PFSK-1 (cell line): ENCODE data around the gene ZMYND11.

Experiments used
- FOXP2 ChIP-seq: optimal IDR thresholded peaks from 2 replicates; pipeline ENCODE3; 2011; ENCODE audit warnings: borderline replicate concordance, control low read depth, inconsistent platforms; ENCODE audit not compliant: insufficient read depth; ENCODE audit errors: extremely low read length, extremely low read depth
- POLR2AphosphoS5 ChIP-seq: IDR thresholded peaks from 2 replicates; pipeline ENCODE4 v1.6.1; 2012; ENCODE audit warnings: low read depth, mild to moderate bottlenecking, control low read depth, low read length, moderate library complexity
- SIN3A ChIP-seq: IDR thresholded peaks from 2 replicates; pipeline ENCODE4 v1.6.1; 2012; ENCODE audit warnings: mild to moderate bottlenecking, low read length, moderate library complexity, borderline replicate concordance; ENCODE audit not compliant: insufficient read depth
- TAF1 ChIP-seq: IDR thresholded peaks from 2 replicates; pipeline ENCODE4 v1.6.1; 2012; ENCODE audit warnings: low read length, control low read depth, borderline replicate concordance; ENCODE audit not compliant: insufficient read depth
- TF ChIP-seq, protein P1 (sequence below), 2 experiments: IDR thresholded peaks; 2 replicates each; pipeline versions ENCODE4 v1.6.1 to v1.8.0; 2011 to 2012; ENCODE audit warnings: low read depth in 2 of 2, low read length in 2 of 2, control low read depth in 1 of 2, inconsistent platforms in 1 of 2, mild to moderate bottlenecking in 1 of 2, moderate library complexity in 1 of 2; ENCODE audit not compliant: insufficient read depth in 1 of 2

Gene ZMYND11

DNA sequence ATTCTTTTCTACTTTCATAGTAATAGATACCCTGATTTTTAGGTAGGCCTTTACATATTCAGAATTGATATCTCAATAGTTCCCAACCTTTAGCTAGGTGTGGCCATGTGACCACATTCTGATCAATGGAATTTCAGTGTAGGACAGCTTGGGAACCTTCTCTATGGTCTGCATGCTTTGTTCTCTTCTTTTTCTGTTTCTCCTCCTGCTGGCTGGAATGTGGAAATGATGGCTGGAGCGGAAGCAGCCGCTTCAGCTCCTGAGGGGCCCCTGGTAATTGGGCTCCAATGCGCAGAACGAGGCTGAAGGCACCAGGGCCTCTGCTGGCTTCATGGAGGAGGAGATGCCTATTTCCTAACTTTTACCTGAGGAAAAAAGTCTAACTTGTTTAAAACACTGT, 152.6 kb downstream of the ZMYND11 start:
- TF ChIP-seq SIN3A (no peak), POLR2AphosphoS5 (no peak), TAF1 (no peak), FOXP2 (no peak)
- TF ChIP-seq, protein P1, sequence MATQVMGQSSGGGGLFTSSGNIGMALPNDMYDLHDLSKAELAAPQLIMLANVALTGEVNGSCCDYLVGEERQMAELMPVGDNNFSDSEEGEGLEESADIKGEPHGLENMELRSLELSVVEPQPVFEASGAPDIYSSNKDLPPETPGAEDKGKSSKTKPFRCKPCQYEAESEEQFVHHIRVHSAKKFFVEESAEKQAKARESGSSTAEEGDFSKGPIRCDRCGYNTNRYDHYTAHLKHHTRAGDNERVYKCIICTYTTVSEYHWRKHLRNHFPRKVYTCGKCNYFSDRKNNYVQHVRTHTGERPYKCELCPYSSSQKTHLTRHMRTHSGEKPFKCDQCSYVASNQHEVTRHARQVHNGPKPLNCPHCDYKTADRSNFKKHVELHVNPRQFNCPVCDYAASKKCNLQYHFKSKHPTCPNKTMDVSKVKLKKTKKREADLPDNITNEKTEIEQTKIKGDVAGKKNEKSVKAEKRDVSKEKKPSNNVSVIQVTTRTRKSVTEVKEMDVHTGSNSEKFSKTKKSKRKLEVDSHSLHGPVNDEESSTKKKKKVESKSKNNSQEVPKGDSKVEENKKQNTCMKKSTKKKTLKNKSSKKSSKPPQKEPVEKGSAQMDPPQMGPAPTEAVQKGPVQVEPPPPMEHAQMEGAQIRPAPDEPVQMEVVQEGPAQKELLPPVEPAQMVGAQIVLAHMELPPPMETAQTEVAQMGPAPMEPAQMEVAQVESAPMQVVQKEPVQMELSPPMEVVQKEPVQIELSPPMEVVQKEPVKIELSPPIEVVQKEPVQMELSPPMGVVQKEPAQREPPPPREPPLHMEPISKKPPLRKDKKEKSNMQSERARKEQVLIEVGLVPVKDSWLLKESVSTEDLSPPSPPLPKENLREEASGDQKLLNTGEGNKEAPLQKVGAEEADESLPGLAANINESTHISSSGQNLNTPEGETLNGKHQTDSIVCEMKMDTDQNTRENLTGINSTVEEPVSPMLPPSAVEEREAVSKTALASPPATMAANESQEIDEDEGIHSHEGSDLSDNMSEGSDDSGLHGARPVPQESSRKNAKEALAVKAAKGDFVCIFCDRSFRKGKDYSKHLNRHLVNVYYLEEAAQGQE (IDR thresholded peaks at IDR 0.05; ENCODE audit: insufficient read depth in 1 of 2, low read depth in 2 of 2, low read length in 2 of 2): no peak

DNA sequence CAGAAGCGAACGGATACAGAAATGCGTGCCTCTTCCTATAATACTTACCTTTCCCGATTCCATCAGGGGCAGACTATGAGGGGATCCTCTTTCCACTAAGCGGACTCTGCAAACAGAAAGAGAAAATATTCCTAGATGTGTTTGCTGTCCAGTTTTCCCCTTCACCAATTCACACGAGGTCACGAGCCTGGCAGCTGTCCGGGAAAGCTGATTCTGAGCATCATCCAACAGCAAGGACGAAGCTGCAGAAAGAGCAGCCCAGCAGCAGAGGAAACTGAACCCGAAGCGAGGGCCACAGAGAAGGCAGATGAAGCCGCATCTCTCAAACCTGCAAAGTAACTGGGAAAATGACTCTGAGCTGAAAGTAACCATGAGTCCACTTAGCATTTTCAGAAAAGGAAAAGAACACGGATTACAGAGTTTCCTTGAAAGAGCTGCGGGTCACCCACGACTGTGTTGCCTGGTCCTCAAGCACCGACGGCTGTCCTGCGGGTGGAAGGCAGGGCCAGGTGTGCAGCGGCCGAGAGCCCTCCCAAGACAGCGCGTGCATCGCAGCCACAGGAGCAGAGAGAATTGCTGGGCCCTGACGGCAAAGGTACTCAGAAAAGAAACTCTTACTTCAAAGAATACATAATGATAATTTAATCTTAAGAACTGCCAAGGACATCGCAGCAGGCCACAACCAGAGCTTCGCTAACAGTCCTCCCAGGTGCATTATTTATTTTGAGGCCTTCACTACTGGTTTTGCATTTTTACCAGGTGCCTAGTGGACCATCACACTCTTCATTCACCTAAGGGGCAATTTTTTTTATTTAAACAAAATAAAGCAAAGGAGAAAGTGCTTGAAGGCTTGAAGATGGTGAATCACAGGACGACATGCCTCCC, 153.3 kb downstream of the ZMYND11 start:
- TF ChIP-seq, protein P1 (IDR thresholded peaks at IDR 0.05; ENCODE audit: insufficient read depth in 1 of 2, low read depth in 2 of 2, low read length in 2 of 2): no peak
- TF ChIP-seq POLR2AphosphoS5: no peak
- no peak for TF ChIP-seq TAF1
- no peak for TF ChIP-seq SIN3A
- no peak for TF ChIP-seq FOXP2

- TF ChIP-seq POLR2AphosphoS5 (no peak), FOXP2 (no peak), TAF1 (no peak), SIN3A (no peak)
- TF ChIP-seq, protein P1 (IDR thresholded peaks at IDR 0.05; ENCODE audit: insufficient read depth in 1 of 2, low read depth in 2 of 2, low read length in 2 of 2): no peak
These were observed 154.3 kb downstream of the ZMYND11 start for GRCh38 chr10:289581-289980.

DNA sequence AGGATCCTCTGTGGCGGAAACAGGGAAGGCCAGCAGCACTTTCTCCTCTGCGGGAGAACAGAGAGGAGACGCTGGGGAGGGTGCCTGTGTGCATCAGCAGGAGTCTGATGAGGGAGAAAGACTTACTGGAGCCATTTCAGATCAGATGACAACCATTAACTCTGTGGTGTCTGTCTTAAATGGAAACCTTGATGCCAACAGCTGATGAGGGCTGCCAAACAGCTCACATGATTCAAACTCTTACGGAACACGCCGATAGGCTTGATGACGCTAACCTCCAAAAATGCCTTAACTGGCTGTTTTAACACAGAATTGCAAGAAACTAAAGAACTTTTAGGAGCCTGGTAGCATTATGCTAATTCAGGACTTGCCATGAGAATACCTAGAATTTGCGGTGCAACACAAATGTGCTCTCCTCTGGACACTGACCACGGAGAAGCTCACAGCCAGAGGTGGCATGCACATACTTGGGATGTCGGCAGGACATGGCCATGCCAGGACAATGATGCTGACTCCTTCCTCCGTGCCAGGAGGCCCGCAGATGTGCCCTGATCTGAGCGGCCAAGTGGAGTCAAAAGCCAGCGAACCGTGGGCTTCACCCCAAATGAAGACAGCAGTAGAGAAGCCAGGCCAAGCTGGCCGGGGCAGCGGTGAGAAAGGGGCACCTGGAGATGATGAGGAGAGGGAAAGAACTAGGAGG, 154.9 kb downstream of the ZMYND11 start:
- TF ChIP-seq FOXP2 (no peak), POLR2AphosphoS5 (no peak), SIN3A (no peak), TAF1 (no peak)
- TF ChIP-seq, protein P1 (IDR thresholded peaks at IDR 0.05; ENCODE audit: insufficient read depth in 1 of 2, low read depth in 2 of 2, low read length in 2 of 2): no peak
